GM19438 (cell line): Measurements from ENCODE around the gene SLC6A3.

Source experiments
- ATAC-seq: cut with Tn5 transposase; IDR thresholded peaks from one replicate; pipeline ENCODE4 v1.9.1; 2021; ENCODE audit warnings: low read depth; ENCODE audit not compliant: unreplicated experiment

The SLC6A3 gene

DNA sequence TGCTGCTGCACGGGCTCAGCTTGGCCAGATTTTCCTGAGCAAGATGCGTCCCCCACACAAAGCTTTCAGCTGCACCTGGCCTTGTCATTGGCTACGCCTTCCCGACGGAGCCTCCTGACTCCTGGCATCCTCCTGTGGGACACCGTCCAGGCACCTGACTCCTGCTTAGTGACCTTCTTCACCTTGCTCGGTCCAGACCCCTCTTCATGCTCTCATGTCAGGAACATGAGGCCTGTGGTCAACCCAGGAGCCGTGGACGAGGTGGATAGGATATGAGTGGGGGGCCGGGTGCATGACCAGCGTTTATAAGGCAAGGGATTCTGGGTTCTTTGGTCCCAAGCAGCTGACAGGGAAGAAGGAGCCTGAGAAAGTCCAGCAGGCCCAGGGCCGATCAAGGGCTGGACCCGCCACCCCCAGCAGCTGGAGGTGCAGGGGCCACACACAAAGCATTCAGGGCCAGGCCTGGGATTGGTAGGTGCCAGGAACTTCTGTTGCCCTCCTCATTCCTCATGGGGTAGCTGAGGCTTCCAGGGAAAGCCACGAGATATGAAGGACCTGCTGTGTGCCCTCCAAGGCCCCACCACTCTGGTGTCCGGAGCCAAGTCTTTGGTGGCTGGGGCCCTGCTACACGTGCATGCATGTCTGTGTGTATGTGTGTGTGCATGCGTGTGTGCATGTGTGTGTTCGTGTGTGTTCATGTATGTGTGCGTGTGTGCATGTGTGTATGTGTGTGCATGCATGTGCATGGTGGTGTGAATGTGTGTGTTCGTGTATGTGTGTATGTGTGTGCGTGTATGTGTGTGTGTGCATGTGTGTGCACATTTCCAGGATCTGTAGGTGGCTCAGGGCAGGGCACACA lies 34.9 kb downstream of the SLC6A3 start:
- ATAC-seq: no peak

DNA sequence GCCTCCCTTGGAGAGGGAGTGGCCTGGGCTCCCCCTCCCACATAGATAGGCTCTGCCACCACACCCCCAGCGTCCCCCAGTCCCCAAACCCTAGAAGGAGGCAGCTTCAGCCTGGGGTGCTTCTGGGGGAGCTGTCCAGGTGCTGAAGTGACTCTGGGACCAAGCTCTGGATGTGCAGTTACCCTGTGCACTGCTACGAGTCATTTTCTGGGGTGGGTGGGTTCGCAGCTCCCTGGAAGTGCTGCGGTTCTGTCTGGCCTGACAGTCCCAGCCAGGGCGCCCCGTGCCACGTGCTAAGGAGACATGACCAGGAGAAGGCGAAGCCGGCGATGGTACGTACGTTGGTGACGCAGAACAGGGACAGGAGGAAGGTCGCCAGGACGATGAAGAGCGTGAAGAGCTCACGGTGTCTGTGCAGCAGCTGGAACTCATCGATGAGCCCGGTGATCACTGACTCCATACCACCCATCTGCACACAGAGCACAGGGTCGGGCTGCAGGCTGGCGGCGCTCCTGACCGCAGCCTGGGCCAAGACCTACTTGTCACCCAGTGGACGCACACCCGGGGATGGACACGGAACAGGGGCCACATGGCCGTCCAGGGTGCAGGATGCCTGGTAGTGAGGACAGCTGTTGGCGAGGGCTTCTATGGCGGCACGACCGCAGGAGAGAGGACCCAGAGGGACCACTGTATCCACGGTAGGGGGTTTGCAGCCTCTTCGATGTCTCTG lies 35.7 kb downstream of the SLC6A3 start:
- no peak for ATAC-seq

DNA sequence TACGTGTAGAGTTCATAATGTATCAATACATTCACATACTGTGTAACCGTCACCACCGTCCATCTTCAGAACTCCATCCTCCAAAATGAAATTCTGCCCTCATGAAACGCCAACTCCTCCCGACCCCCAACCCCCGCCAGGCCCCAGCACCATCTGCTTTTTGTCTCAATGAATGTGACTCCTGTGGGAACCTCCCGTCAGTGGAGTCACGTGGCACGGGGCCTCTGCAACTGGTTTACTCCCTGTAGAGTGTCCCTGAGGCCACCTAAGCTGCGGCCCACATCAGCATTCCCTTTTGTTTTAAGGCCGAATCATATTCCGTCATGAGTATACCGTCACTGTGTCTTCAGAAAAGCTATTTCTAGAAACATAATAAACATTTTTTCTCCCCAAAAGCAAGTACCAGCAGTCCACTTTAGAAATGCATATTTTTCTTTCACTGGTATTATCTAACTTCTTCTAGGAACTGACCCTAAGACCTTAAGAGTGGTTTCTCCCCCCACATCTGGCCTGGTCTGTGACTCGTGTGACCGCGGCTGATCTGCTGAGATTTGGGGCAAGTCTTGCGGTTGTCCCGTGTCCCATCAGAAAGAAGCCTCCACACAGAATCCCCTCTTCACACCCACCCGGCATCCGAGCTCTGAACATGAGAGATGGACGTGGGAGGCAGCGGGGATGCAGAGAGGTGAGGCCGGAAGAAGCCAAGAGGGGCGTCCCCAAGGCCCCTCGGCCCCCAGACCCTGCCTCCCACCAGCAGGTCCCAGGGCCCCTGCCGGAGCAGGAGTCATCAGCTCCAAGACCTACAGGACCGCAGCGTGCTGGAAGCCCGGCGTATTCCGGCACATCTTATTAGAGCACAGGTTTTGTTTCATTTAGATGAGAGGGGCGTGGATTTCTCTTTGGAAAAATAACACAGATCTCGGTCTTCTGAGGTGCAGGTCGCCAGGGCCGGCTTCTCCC lies 38.3 kb downstream of the SLC6A3 start:
- ATAC-seq: no peak

DNA sequence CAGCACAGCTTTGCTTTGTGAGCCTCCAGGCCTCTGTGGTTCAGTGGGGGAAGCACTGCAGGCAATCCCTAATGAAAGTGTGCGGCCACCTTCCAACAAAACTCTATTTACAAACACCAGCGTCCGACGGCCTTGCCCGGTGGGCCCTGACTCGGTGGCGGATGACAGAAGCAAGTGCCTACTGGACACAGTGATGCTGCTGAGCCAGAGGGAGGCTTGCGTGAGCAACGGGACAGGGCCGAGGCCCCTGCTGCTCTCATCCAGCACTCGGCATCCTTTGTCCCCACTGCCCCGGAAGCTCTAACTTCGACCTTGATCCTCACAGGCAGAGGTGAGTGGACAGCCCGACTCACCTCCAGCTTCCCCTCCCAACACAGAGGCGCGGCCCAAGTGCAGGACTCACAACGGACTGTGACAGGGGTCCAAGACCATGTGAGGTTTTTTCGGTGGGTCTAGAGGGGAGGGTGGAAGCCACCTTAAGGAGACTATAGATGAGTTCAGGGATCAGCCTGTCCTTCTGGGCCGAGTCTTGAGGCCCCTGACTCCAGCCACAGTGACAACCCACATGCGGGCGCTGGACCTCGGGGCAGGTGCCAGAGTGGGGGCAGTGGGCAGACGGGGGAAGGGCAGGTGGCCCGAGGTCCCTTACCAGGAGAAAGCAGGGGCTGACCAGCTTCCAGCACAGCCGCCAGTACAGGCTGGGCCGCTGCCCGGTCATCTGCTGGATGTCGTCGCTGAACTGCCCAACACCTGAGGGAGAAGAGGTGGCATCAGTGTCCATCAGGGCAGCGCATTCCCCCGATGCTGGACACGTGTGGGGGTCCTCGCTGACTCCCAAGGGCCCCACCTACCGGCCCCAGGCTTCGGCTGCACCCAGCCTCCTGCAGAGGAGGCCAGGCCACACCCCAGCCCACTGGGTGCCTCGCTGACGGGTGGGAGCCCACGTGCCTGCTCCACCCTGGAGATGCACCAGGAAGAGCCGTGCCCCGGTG lies 39.4 kb downstream of the SLC6A3 start:
- no peak for ATAC-seq

DNA sequence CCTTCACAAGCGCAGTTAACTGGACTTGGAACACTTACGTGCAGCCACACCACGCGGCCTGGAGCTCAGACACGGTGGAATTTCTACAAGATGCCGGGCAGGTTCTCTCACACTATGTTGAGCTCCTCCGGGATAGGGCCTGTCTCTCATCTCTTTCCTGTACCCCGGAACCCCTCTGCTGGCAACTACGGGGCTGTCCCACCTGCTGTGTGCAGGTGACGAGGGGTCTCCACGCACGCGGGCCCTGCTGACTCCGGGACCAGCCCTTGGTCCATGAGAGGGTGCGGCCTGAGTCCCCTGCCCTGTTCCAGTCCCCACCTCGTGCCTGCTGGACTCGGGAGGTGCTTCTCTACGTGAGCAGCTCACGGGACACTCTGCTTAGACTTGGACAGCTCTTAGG lies 40.1 kb downstream of the SLC6A3 start:
- no peak for ATAC-seq

DNA sequence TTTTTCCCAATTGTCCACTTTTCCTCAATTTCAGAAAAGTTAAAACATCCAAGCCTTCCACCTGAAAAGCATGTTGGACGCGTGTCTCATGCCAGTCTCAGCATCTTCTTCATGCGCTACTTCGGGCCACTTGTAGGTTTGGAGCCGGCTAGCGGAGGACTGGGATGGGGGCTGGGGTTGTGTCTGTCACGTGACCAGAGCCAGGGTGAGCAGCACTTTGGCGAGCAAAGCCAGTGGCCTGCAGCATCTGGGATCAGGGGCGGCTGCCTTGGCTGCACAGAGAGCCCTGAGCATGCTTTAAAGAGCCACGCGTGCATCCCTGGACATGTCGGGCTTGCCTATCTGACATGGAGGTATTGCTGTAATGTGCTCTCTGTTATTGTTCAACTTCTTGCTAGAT lies 41.2 kb downstream of the SLC6A3 start:
- no peak for ATAC-seq

DNA sequence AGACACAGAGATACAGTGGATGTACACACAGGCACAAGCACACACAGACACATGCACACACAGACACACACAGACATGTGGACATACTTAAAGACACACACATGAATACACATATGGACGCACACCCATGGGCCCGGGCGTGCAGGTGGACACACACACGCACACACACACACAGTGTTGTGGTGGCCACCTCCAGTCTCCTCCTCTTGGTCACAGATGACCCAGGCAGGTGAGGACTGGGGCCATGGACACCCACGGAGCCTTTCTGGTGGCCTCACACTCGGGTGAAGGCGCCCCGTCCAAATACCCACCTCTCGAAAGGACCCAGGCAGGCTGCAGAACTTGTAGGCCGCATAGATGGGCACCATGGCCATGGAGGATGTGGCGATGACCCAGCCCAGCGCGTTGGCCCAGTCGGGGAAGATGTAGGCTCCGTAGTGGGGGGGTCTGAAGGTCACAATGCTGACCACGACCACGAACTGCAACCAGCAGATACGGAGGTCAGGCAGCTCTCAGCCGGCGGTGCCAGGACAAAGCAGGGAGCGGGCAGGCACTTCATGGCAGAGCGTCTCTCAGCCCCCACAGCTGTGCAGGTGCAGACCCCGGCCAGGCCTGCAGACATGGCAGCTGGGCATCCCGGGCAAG lies 42.5 kb downstream of the SLC6A3 start:
- no peak for ATAC-seq

DNA sequence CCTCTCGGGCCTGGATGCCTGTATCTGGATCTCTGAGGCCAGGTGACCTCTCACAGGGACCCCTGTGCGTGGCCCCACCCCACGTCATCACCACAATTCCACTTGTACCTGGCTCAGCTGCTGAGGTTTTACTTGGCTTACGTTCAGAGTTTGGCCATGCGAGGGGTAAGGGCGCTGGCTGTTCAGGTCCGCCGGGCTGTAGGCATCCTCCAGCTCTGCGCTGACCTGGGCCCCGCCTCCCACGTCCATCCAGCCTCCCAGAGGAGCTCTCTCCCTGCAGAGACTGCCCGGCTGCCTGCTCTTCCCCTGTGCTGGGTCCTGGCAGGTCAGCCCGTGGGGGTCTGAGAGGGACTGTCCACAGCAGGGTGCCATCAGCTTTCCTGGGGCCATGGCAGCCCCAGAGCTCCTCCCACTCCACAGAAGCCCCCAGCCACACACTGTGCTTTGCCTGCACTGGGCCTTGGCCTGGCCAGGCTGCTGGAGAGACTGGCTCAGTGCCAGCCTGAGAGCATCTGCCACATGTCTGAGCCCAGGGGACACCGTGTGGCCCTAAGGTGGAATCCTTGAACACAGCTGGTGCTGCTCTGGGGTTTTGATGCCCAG lies 43.6 kb downstream of the SLC6A3 start:
- no peak for ATAC-seq

DNA sequence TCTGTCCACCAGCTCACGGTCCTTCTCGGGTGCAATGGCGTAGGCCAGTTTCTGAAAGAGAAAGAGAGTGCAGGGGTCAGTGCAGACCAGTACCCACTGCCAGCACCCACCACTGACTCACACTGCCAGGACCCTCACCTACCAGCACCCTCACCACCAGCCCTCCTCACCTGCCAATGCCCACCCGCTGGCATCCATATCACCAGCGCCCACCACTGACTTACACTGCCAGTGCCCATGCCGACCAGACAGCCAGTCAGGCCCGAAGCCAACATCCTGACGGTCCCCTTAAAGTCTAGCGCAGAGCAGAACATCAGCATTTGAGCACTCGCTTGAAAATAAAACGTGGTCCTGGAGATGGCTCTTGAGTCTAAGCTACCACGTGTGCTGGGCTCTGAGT lies 44.3 kb downstream of the SLC6A3 start:
- ATAC-seq: no peak

DNA sequence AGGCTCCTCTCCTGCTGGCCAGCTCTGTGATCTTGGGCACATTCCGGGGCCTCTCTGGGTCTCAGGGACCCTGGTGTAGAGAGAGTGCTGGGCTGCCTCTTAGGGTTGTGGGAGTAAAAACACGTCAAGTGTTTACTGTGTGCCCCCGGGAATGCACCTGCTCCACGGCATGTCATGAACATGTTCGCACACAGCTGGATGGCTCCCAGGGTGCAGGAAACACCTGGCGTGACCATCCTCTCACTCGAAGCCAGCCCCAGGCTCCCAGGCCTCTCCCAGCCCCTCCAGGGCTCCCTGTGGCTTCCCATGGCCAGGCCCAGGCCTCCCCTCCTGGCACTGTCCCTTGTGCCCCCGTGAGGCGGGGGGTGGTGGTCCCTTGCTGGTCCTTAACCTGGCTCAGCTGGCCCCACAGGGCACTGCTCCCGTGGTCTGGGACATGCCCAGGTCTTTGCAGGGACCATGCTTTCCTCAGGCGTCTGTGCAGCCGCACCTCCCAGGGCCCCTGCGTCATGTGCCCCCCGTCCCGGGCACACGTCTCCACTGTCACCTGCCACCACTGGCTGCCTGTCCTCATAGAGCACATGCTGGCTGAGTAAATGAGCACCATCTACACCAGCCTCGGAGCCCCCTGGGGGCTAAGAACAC lies 44.9 kb downstream of the SLC6A3 start:
- no peak for ATAC-seq

DNA sequence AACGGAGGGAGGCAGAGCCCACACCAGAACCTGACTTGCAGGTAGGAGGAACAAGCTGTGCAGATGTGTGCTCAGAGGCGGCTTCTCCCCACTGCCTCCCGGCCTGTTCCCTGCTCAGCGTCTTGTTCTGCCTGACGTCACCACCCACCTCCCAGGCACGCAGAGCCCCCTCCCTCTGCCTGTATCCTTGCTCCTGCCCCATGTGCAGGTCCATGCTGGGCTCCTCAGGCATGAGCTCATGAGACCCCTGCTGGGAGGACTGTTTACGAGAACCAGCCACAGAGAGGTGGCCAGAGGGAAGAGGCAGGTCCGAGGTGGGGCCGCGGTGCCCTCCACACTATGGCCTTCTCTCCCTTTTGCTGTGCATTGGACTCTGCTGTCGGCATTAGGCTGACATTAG lies 45.5 kb downstream of the SLC6A3 start:
- no peak for ATAC-seq

DNA sequence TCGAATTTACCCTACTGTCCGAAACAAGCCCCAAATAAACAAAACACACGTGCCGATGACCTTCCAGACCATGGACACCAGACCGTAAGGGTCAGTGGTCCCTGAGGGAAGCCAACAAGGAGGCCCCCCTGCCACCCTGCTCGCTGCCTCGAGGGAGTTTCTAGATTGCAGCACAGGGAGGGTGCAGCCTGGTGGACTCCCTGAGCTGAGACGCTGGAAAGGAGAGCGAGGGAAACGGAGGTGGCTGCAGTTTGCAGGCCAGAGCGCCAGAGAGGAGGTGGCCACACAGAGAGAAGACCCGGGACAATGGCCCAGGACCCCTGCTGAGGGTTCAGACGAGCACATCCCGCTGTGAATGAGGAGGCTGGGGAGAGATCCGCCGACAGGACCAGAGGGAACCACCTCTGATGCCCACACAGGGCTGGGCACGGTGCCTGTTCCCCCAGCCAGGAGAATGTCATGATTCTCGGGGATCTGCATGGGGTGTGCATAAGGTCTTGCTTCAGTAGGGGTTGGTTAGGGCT lies 48.9 kb downstream of the SLC6A3 start:
- ATAC-seq: no peak

DNA sequence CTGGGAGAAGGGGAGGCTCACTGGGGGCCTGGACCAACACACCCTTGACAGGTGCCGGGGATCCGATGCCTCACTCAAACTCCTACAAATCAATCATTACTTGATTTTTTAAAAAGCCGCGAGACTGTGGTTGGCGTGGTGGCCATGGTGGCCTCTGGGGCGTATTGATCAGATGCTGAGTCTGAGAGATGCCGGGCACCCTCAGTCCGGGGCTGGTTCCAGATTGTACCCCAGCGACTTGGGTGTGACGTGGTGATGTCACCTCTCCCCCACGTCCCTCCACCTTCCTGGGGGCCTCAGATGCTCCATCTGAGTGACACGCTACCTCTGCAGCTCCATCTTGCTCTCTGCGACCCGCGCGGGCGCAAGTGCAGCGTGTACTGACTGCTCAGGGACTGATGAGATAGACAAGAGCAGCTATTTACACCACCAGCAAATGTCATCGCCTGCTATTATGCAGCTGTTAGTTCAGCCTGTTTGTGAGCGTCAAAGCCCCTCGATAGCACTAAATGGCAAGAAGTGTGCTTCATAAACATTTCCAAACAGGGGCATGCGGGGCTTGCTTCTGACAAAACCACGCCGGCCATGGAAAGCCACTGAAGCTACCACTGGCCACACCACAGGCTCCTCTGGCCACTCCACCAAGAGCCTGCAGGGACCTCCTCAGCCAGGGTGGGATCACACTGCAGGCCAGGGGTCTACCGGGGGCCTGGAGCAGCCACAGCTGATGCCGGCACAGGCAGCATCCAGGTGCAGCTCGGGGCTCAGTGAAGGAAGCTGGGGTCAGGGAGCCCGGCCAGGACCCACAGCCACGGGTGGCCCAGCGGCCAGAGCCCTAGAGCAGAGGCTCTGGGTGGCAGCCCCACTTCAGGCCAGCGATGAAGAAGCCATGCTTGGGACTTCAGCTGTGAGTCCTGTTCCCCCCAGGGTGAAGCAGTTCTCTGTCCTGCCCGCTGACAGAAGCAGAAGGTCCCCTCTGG lies 50.1 kb downstream of the SLC6A3 start:
- ATAC-seq: no peak

DNA sequence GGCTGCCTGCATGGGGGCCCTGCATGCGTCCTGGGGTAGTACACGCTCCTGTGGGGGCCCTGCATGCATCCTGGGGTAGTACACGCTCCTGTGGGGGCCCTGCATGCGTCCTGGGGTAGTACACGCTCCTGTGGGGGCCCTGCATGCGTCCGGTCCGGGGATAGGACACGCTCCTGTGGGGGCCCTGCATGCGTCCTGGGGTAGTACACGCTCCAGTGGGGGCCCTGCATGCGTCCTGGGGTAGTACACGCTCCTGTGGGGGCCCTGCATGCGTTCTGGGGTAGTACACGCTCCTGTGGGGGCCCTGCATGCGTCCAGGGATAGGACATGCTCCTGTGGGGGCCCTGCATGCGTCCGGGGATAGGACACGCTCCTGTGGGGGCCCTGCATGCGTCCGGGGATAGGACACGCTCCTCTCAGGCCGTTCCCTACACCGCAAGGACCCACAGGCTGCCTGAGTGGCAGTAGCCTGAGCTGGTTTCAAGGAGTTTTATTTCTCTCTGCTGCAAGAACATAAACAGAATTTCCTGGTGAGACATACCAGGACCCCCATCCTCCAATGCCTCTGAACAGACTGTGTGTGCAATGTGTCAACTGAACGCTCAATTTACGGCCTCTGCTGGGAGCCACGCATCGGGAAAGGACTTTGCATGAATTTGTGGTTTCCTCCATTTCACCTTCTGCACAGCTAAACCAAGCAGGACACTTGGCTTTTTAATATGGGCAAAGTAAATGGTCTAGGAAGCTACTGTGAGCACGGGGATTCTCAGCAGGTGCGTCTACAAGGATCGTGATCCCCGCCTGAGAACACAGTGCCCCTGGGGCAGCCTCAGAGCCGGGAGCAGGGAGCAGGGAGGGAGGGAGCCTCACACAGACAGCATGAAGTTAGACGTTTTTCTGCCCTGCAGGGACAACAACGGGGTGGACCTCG lies 51.4 kb downstream of the SLC6A3 start:
- no peak for ATAC-seq

DNA sequence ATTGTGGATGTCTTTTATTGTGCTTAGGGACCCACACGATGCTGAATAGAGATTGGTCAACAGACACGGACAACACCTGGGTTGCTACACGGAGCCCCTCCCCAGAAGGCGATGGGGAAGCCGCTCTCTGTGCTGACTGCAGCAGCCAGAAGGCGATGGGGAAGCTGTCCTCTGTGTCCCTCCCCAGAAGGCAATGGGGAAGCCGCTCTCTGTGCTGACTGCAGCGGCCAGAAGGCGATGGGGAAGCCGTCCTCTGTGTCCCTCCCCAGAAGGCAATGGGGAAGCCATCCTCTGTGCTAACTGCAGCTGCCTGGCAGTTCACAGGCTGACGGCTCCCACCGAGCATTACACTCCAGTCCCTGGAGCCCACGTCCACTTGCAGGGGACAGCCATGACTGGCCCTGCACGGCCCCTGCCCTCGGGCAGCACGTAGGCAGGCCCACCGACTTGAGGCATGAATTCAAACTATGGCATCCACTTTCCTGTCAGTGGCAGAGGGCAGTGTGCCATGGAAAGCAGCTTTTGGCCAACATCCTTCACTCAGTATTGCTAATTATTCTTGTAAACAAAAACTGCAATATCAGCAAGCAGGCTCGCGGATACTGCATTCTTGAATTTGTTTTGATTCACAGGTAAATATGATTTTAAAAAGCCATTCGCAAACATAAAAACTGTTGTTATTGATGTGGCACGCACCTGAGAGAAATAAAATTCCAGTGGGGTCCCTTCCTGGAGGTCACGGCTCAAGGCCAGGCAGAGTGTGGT lies 52.3 kb downstream of the SLC6A3 start:
- ATAC-seq: no peak
